DOHH2 (cell line): ENCODE measurements around the gene AP1G2.

Source experiments
- EZH2phosphoT487 ChIP-seq: fragments of 200-600 bp; sonication (generic); IDR thresholded peaks from 2 replicates; pipeline ENCODE4 v1.6.1; 2017; ENCODE audit warnings: borderline replicate concordance, mild to moderate bottlenecking, antibody characterized with exemption, low read length, moderate library complexity, mixed read lengths
- TF ChIP-seq, protein P1 (sequence below): fragments of 200-600 bp; sonication (generic); IDR thresholded peaks from one replicate; pipeline ENCODE4 v1.5.1; 2014; ENCODE audit warnings: antibody characterized with exemption, mild to moderate bottlenecking, low read depth, low read length; ENCODE audit not compliant: poor library complexity, severe bottlenecking

DNA sequence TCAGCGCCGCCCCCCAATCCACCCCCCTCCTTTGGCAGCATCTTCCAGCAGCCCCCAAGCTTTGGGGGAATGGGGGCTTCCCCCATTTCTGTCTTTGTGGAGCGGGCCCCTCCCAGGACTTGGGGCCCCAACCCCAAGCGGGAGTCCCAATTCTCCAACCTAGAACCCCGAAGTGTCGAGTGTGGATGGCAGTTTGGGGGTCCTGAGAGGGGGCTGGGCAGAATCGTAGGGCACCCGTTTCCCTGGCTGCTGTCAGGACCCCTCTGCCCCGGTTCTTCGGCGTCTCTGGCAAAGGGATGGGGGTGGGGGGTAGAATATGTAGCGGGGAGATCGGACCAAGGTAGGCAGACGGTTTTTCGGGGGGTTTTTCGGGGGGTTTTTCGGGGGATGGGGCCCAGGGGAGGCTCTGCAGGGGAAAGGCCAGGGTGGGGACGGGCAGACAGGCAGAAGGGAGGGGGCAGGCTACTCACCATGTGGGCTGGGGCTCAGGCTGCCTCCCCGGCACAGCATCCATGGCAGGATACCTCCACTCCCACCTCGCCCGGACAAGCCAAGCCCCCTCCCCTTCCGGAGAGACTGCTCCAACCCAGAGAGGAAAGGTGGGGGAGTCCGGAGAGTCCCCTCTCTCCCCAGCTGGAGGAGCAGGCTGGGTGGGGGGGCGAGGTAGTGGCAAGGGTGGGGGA is 10.3 kb upstream of the AP1G2 start:
- TF ChIP-seq, protein P1, sequence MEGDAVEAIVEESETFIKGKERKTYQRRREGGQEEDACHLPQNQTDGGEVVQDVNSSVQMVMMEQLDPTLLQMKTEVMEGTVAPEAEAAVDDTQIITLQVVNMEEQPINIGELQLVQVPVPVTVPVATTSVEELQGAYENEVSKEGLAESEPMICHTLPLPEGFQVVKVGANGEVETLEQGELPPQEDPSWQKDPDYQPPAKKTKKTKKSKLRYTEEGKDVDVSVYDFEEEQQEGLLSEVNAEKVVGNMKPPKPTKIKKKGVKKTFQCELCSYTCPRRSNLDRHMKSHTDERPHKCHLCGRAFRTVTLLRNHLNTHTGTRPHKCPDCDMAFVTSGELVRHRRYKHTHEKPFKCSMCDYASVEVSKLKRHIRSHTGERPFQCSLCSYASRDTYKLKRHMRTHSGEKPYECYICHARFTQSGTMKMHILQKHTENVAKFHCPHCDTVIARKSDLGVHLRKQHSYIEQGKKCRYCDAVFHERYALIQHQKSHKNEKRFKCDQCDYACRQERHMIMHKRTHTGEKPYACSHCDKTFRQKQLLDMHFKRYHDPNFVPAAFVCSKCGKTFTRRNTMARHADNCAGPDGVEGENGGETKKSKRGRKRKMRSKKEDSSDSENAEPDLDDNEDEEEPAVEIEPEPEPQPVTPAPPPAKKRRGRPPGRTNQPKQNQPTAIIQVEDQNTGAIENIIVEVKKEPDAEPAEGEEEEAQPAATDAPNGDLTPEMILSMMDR, result no peak
- no peak for TF ChIP-seq EZH2phosphoT487
